GM19324 (cell line): ENCODE measurements around the gene ITGB5.

Source experiments
- ATAC-seq: cut with Tn5 transposase; IDR thresholded peaks from one replicate; pipeline ENCODE4 v1.9.1; 2021; ENCODE audit warnings: mild to moderate bottlenecking, moderate library complexity; ENCODE audit not compliant: unreplicated experiment, low FRiP score

Gene ITGB5

DNA sequence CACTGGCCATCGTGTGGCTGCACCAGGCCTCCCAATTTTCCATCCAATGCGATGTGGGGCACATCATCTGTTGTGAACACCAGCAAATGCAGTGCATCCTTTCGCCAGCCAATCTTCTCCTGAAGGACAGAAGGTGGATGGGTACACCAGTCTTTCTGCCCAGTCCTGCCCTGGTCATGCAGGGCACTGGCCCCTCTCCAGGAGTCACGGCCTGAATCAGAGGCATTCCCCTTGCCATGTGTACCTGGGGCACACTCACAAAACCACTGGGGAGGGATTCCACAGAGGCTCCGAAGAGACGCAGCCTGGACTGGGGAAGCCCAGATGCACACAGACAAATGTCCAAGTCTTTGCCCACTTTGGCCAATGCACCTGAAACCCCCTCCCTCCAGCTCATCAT lies 65.8 kb downstream of the ITGB5 start:
- no peak for ATAC-seq

DNA sequence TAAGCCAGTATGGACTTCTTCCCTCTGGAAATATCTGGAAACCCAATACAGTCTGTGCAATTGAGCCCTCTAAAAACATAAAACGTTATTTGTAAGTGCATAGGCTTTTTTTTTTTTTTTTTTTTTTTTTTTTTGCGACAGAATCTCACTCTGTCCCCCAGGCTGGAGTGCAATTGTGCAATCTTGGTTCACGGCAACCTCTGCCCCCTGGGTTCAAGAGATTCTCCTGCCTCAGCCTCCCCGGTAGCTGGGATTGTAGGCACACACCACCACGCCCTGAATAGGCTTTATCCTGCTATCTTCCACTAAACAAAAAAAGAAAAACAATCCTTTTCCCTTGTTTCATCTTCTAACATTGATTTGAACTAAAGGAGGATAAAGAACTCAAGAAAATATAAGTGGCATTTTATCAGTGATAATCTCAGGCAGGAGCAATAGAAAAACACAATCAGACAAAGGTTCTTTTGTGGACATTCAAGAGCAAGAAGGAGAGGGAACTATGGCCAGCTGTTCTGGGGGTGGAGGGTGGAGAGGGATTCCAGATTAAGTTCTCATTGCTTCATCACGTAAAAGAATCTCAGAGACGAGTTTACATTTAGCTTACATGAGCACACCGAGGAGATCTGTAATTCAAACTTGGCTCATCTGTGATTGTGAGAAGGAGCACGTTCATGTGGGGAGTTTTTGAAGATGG lies 68.6 kb downstream of the ITGB5 start:
- no peak for ATAC-seq

DNA sequence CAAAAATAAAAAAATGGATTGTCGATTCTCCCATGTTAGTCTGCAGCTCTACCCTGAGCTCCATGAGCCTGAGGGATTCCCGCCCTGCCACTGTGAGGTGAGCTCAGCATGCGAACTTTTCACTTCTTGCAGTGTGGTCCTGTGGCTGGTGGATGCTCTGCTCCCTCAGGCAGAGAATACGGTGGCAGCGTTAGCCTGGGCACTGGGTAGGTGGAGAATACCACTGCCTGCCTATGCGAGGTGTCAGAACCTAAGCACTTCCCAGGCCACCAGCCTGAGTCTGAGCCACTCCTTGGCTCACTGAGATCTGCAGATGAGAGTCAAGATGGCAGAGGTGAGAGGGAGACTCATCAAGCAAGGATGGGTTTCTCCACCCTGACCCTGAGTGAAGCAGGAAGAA lies 70.1 kb downstream of the ITGB5 start:
- no peak for ATAC-seq

DNA sequence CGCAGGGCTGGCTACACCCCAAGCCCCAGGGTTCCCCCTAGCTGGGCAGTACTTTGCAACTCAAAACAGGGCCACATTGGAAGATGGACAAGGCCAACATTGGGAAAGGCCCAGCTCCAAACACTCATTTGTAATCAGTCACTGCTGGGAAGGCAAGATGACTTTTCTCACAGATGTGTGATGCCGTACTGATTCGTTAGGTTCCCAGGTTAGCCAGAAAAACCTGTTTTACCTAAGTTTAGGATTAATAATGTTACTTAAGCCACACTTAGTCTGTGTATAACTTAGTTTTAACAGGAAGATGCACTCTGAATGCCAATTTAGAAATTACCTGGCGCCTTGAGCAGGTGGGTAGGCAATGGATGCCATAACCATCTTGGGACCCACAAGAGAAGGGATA lies 71.0 kb downstream of the ITGB5 start:
- no peak for ATAC-seq

DNA sequence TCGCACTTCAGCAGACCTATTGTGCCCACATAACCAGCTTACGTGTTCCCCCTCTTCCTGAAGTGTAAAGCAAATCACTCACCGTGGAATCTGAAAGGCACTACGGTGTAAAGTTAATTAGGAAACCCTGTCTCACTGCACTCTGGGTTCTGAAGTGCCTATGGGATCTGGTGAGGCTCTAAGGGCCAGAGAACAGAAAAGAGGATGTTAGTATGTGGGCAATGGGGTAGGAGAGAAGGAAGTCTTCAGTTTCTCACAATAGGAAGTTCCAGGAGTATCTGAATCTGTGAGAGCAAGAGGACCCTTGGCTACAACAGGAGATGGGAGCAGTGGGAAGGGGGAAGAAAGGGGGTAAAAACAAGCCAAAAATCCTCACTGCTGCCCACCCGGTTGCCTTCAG lies 71.4 kb downstream of the ITGB5 start:
- ATAC-seq: no peak

DNA sequence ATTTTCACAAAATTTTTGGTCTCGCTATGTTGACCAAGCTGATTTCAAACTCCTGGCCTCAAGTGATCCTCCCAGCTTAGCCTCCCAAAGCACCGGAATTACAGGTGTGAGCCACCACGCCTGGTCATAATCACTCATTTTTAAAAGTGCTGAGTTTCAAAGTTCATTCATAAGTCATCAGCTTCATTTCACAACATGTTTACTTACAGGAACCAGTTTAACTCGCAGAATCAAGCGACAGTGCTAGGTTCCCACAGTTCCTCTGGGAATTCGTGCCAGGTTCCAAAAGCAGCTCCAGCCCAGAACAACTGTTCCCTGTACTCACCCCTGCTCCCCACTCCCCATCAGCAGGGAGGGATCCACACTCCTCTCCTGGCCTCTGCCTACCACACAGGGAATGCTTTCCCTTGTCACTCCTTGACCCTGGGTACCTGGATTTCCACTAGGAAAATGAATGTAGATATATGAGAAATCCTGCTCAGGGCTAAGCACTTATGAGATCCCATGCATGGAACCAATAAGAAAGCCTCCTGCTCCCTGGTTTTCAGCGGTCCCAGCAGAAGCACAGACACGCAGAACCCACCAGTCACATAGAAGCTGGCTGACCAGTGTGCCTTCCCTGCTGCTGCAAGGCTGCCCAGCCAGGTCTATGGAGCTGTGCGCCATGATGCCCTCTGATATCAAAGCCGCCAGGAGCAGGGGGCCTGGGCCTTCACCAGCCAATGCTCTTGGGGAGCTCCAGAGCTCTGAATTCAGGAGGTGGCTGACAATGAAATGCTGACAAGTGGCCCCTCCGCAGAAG lies 72.3 kb downstream of the ITGB5 start:
- ATAC-seq: no peak

DNA sequence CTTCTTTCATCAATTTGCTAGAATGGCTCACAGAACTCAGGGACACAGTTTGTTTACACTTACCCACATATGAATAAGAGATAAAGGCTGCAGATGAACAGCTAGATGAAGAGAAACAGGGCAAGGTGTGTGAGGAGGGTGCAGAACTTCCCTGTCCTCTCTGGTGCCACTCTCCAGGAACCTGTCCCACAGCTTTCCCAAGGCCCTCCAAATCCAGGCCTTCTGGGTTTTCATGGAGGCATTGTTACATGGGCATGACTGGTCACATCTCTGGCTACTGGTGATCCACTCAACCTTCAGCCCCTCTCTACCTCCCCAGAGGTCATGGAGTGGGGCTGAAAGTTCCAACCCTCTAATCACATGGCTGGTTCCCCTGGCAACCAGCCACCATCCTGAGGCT lies 73.6 kb downstream of the ITGB5 start:
- ATAC-seq: no peak

DNA sequence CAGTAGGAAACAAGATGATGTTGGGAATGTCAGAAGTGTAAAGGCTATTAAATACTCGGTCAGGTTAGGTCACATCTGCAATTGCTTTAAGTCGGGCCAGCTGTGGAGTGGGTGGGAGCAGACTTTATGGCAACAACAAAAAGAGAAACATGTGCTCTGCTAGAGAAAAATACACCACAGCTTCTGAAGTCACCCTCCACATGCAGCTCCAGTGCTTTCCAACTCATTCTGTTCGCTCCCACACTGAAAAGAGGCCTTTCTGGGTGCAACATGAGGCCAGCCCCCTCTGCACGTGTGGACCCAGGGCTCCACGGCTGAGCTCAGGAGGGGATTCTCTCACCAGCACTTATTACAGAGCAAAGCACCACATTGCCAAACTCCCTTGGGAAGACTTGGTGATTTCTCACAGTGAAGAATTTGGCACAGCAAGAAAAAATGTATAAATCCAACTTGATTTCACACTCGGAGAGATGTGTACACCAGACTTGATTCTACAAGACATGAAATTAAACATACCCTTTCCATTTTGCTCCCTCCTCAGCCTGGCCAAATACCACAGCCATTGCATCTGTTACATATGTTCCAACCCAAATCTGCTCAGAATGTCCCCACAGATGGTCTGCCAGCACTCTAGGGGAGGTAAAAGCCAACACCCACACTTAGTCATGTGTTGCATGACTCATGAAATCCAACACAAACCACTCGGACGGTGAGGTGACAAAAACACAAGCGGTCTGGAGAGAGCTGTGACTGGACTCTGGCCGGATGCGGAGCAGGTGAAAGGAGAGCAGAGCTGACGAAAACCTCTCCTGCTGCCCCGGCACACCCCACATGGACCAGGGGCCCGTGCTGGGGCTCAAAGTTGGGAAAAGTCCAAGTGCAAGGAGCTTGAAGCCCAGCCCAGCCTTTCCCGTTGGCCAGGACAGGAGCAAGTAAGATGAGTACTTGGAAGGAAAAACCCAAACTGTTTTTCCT lies 74.6 kb downstream of the ITGB5 start:
- no peak for ATAC-seq

DNA sequence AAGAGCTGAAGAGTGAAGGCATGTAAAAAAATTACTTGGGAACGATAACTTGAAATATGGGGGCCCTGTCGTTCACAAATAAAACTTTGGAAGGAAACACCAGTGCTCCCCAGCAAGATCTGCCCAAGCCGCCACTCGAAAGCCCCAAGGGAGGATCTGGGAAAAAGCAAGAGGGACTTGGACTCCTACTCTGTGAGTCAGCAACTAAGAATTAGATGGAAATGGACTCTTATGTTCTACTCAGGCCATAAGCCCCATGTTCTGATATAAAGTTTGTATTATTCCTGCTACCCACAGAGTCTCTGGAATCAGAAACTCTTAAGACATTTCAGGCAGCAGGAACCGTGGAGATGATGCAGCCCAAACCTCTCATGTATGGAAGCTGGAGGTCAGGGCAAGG lies 75.7 kb downstream of the ITGB5 start:
- no peak for ATAC-seq

DNA sequence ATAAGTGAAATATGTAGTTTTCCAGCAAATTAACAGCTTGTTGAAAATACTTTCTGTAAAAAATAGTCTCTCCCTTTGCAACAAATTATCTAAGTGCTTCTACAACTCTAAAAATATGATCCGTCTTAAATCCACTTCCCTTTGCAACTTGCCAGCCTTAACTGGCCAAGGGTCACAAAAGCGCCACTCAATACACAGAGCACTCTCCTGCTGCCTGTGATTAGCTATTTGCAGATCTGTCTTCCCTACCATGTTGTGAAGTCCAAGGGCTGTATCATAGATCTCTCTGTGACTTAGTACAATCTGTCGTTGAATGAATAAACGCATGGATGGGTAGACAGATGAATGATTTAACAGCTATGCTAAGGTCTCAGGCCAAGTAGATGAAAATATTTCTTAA lies 76.2 kb downstream of the ITGB5 start:
- no peak for ATAC-seq

DNA sequence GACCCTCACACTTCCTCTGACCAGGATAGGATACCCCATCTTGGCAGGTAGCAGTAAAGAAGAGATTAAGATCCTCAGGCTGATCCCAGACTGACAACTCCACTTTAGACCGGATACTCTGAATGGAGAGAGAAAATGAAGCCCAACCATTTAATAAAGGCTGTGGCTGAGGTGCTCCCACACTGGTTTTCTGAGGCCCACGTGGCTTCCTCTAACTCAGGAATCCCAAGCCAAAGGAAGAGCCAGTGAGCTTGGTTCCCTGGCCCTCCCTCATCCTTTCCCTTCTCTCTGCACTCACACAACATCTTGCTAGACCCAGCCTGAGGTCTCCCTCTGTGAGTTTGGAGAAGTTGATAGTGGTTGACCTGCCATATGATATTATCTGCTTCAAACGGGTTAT lies 78.1 kb downstream of the ITGB5 start:
- ATAC-seq: no peak

DNA sequence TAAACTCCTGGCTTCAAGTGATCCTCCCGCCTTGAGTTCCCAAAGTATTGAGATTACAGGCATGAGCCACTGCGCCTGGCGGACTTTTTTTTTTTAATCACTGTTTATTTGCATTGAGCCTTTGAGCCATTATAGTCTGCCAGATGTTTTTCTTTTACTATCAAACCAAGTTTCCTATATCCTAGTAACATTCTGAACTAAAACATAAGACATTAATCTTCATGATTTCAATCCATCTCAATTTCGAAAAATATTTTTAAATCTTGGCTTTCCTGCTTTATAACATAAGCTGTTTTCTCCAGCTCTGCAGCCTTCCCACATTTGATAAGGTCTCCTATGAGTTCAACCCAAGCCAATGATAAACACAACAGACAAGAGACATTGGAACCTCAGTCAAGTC lies 81.5 kb downstream of the ITGB5 start:
- no peak for ATAC-seq

DNA sequence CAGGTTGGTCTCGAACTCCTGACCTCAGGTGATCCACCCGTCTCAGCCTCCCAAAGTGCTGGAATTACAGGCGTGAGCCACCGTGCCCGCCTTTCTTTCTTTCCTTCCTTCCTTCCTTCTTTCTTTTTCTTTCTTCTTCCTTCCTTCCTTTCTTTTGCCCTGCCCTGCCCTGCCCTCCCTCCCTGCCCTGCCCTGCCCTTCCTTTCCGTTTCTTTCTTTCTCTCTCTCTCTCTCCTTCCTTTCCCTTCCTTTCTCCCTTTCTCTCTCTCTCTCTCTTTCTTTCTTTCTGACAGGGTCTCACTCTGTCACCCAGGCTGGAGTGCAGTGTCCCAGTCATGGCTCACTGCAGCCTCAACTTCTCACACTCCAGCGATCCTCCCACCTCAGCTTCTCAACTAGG lies 82.3 kb downstream of the ITGB5 start:
- ATAC-seq: no peak

DNA sequence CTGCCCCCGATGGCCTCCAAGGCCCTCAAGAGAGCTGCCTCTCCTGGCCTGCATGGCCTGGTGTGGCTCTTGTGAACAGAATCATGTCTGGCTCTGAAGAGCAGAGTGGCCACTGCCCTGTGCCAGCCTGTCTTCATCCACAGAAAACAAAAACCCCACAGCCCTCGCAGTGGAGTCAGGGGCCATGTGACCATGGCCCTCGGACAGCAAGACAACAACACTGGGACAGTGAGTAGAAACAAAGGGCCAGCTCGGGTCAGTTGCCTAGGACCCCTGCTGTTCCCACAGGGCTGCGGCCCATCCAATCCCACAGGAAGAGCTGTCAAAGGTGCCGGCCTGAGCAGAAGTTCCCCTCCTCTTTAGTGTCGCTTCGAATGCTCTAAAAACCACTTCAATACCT lies 84.5 kb downstream of the ITGB5 start:
- ATAC-seq: no peak

DNA sequence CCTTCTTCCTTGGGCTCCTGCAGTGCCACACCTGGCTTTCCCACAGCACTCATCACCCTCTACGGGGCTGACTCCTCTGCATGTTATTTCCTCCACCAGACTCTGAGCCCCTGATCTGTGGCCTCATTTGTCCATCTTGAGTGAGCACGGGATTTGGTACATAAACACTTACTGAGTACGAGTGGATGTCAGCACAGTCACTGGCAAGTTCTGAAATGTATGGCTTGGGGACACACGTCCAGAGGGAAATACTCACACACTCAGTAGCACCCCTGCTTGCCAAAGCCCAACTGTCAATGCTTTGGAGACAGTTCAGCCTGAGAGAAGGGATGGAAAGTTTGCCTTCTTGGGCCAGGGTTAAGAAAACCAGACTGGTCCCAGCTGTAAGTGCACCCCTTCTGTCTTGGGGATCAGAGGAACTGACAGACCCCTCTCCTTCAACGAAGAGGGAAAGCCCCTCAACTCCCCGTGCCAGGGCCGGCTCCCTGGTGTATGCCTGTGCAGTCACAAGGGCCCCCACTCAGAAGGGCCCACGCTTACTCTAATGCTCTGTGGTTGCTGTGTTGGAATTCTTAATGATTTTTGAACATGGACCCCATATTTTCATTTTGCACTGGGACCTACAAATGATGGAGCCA lies 85.0 kb downstream of the ITGB5 start:
- ATAC-seq: no peak

DNA sequence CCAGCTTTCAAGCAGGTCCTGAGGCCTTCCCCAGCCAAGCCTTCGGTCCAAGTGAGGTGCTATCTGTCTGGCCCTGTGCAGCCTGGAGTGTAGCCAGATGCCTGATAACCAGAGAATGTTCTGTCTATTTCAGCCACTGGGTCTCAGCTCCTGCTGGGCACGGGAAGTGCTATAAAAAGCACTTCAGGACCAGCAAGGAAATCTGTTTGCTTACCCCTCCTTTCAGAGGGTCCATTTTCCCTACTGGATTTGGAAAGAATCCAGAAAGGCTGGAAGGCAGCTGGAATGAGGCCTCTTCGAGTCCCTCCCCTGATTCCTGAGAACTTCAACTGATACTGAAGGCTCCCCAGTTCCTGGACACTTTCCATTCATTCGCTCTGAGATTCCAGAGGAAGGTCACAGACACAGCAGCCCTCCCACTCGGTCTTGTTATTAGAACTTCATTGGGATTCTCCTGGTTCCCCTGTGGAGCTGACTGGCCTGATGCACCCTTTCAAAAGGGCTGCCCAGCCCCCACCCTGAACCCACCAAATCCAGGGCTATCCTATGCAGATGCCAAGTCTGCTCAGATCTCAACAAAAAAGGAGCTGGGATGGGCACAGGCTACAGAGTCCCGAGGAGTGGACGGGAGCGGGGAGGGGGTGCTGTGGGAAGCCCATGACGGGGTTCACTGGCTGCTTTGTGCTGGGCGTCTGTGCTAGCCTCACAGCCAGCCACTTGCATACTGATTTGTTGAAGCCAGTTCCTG lies 86.5 kb downstream of the ITGB5 start:
- no peak for ATAC-seq

DNA sequence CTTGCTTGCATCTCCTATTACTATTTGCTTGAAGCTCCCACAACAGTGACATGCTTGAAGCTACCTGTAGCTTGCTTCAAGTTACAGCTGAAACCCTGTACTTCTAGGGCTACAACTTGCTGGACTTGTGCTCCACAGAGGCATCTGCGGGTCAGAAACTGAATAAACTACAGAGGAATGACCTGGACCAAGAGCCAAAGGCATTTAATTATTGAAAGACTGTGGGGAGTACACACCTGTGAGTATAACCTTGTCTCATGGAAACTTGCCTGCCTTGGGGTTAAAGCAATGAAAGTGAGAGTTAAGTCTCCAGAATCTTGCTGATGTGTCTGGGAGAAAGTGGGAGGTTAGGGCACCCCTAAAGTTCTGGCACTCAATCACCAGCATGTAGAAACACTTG lies 87.1 kb downstream of the ITGB5 start:
- no peak for ATAC-seq

DNA sequence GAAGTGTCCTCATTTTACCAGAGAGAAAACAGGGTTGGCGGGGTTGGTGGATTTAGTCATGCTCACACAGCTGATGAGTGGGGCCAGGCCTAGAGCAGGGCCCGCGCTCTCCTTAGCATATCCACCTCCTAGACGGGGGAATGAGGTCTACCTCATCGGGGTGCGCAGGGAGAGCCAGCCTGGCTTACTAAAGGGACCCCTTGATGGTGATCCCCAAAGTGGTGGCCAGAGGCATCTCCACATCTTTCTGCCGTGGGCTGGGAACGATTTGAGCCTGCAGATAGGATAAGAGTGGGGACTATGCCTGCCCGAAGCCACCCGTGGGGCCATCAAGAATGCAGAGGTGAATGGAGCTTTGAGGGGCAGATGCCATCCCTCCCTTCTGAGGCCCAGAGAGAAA lies 87.5 kb downstream of the ITGB5 start:
- no peak for ATAC-seq

DNA sequence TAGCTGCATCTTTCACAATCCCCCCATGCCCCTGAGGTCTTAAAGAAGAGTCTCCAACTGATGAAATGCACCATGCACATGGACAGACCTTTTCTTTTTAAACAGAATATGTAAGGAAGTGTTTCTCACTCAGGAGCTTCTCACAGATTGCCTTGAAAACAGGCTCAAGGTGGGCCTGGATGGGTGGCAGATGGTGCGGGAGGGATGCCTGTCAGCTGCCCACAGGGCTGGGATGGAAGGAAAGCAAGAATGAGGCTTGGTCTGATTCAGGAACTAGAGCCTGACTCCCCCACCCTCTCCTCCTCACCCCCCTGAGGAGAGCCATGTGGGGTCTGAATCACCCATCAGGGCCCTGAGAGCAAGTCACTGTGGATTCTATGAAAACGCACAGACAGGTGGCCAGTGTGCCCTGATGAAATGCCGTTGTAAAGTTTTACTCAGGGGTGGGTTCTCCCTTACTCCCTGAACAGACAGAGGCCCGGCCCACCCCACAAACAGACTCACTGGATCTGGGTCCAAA lies 89.7 kb downstream of the ITGB5 start:
- ATAC-seq: no peak

DNA sequence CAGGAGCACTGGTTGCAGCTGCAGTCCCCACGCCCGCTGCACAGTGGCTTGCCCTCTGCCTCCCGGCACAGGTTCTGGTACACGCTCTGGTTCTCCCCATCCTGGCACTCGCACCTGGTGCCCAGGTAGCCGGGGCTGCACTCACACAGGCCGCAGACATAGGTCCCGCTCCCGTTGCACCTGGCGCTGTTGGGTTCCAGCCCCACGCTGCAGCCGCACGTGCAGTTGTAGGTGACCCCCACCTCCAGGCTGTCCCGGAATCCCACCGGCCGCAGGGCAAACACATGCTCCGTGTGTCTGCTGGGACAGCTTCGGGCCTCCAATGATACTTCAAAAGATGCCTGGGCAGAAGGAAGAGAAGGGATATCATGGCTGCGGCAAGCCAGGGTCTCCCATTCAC lies 90.7 kb downstream of the ITGB5 start:
- ATAC-seq: no peak
